ENCODE measurements around the gene TMEM263.

TMEM263 gene

GRCh38 chr12:106947461-106947860 lies 8.2 kb upstream of the TMEM263 start:
- no peak for DNase-seq (ENCODE audit: low read depth)

- no peak for DNase-seq (ENCODE audit: low read depth)
Measured at GRCh38 chr12:106950591-106950990, 5.1 kb upstream of the TMEM263 start.

- no peak for DNase-seq (ENCODE audit: low read depth)
Measured at GRCh38 chr12:106953352-106954250, 2.1 kb upstream of the TMEM263 start.

- no peak for DNase-seq (ENCODE audit: low read depth)
Measured at GRCh38 chr12:106954462-106955376, 988 bp upstream of the TMEM263 start.

GRCh38 chr12:106956048-106956578 lies 406 bp downstream of the TMEM263 start:
- DNase-seq (ENCODE audit: low read depth): peak; percentile 26

- DNase-seq (ENCODE audit: low read depth): no peak
Measured at GRCh38 chr12:106957583-106957982, 1.9 kb downstream of the TMEM263 start.

GRCh38 chr12:106960443-106960842 lies 4.7 kb downstream of the TMEM263 start:
- no peak for DNase-seq (ENCODE audit: low read depth)

GRCh38 chr12:106962286-106962685 lies 6.6 kb downstream of the TMEM263 start:
- DNase-seq (ENCODE audit: low read depth): no peak

- DNase-seq (ENCODE audit: low read depth): no peak
Measured at GRCh38 chr12:106964526-106964925, 8.8 kb downstream of the TMEM263 start.

- DNase-seq (ENCODE audit: low read depth): no peak
Measured at GRCh38 chr12:106971065-106971464, 15.4 kb downstream of the TMEM263 start.

- no peak for DNase-seq (ENCODE audit: low read depth)
Measured at GRCh38 chr12:106973545-106973944, 17.8 kb downstream of the TMEM263 start.

GRCh38 chr12:106974511-106974910 lies 18.8 kb downstream of the TMEM263 start:
- no peak for DNase-seq (ENCODE audit: low read depth)

GRCh38 chr12:106975098-106975497 lies 19.4 kb downstream of the TMEM263 start:
- DNase-seq (ENCODE audit: low read depth): no peak

GRCh38 chr12:106975993-106976658 lies 20.4 kb downstream of the TMEM263 start:
- DNase-seq (ENCODE audit: low read depth): no peak

GRCh38 chr12:106976668-106977067 lies 21.0 kb downstream of the TMEM263 start:
- DNase-seq (ENCODE audit: low read depth): no peak

- DNase-seq (ENCODE audit: low read depth): no peak
Measured at GRCh38 chr12:106978035-106978800, 22.5 kb downstream of the TMEM263 start.

GRCh38 chr12:106980944-106981343 lies 25.2 kb downstream of the TMEM263 start:
- DNase-seq (ENCODE audit: low read depth): no peak

GRCh38 chr12:106981788-106982187 lies 26.1 kb downstream of the TMEM263 start:
- no peak for DNase-seq (ENCODE audit: low read depth)

- DNase-seq (ENCODE audit: low read depth): no peak
Measured at GRCh38 chr12:106982229-106982628, 26.5 kb downstream of the TMEM263 start.

- peak; percentile 9 for DNase-seq (ENCODE audit: low read depth)
Measured at GRCh38 chr12:106984588-106985137, 29.0 kb downstream of the TMEM263 start.

GRCh38 chr12:106985479-106985878 lies 29.8 kb downstream of the TMEM263 start:
- no peak for DNase-seq (ENCODE audit: low read depth)

All from activated T-cell treated with anti-CD3 and anti-CD28 coated beads for 24 hours (primary cell).